WTC11 (cell line): ENCODE measurements around the gene HPSE. TPM values are rescaled to one million over a fixed set of nuclear protein-coding genes. Genes with fewer than 3 reads are reported as not detected.

Experiments
- ATAC-seq: fragments of 200-7000 bp; cut with Tn5 transposase; 2 replicates; pipeline ENCODE4 v1.10.0; 2021; ENCODE audit warnings: mild to moderate bottlenecking, moderate library complexity
- CTCF ChIA-PET: fragments of 300-600 bp; sonication (Branson Sonifier 250); formaldehyde crosslinking; loops from one replicate; lab custom pipeline; 2021; ENCODE audit warnings: antibody characterized with exemption; lab: Charles Lee
- POLR2A ChIA-PET: fragments of 350-600 bp; sonication (Branson Sonifier 250); formaldehyde crosslinking; loops from one replicate; lab custom pipeline; 2021; ENCODE audit warnings: antibody characterized with exemption; lab: Charles Lee
- DNase-seq: peaks from one replicate; pipeline ENCODE4 v3.0.0; 2021; ENCODE audit warnings: low spot score
- H3K27ac Mint-ChIP-seq: 2 replicates; pipeline ENCODE4 v1.8.0; 2021; ENCODE audit warnings: mixed read lengths
- H3K27me3 Mint-ChIP-seq: 2 replicates; pipeline ENCODE4 v1.8.0; 2021; ENCODE audit warnings: low read depth, mild to moderate bottlenecking, moderate library complexity, mixed read lengths
- H3K36me3 Mint-ChIP-seq: 2 replicates; pipeline ENCODE4 v1.8.0; 2021; ENCODE audit warnings: mixed read lengths
- H3K4me1 Mint-ChIP-seq: 2 replicates; pipeline ENCODE4 v1.8.0; 2022; ENCODE audit warnings: mixed read lengths
- H3K4me3 Mint-ChIP-seq: 2 replicates; pipeline ENCODE4 v1.8.0; 2021; ENCODE audit warnings: mild to moderate bottlenecking, moderate library complexity, mixed read lengths
- H3K9me3 Mint-ChIP-seq: 2 replicates; pipeline ENCODE4 v1.8.0; 2021; ENCODE audit warnings: mixed read lengths
- AFF4 ChIP-seq: sonication (generic); formaldehyde crosslinking; IDR thresholded peaks from 2 replicates; pipeline ENCODE4 v1.8.1; 2023; ENCODE audit warnings: mild to moderate bottlenecking, missing genetic modification reagents, borderline replicate concordance
- ATF6 ChIP-seq: sonication (generic); formaldehyde crosslinking; IDR thresholded peaks from 2 replicates; pipeline ENCODE4 v1.8.1; 2023; ENCODE audit warnings: mild to moderate bottlenecking, missing genetic modification reagents
- ELF4 ChIP-seq: sonication (generic); formaldehyde crosslinking; IDR thresholded peaks from 2 replicates; pipeline ENCODE4 v1.8.1; 2022; ENCODE audit warnings: low read depth, mild to moderate bottlenecking, moderate library complexity, missing genetic modification reagents
- ERG ChIP-seq: fragments of 250-450 bp; sonication (Bioruptor Pico); IDR thresholded peaks from 2 replicates; pipeline ENCODE4 v1.8.0; 2021; ENCODE audit warnings: mild to moderate bottlenecking
- GRHL2 ChIP-seq: fragments of 250-450 bp; sonication (Bioruptor Pico); IDR thresholded peaks from 2 replicates; pipeline ENCODE4 v1.8.0; 2022; ENCODE audit warnings: mild to moderate bottlenecking, moderate library complexity; ENCODE audit not compliant: insufficient replicate concordance, severe bottlenecking
- GTF2I ChIP-seq: fragments of 250-450 bp; sonication (Bioruptor Pico); conservative IDR thresholded peaks from 2 replicates; pipeline ENCODE4 v1.4.0; 2021; ENCODE audit warnings: mild to moderate bottlenecking
- HMGXB4 ChIP-seq: sonication (generic); formaldehyde crosslinking; IDR thresholded peaks from 2 replicates; pipeline ENCODE4 v1.8.1; 2023; ENCODE audit warnings: mild to moderate bottlenecking, moderate library complexity, missing genetic modification reagents
- MYBL2 ChIP-seq: sonication (generic); formaldehyde crosslinking; IDR thresholded peaks from 2 replicates; pipeline ENCODE4 v1.8.1; 2023; ENCODE audit warnings: mild to moderate bottlenecking, moderate library complexity, missing genetic modification reagents
- PRDM15 ChIP-seq: sonication (generic); formaldehyde crosslinking; IDR thresholded peaks from 2 replicates; pipeline ENCODE4 v1.8.0; 2022; ENCODE audit warnings: missing genetic modification reagents
- SMAD3 ChIP-seq: sonication (generic); formaldehyde crosslinking; IDR thresholded peaks from 2 replicates; pipeline ENCODE4 v1.8.0; 2022; ENCODE audit warnings: missing genetic modification reagents, mild to moderate bottlenecking, borderline replicate concordance
- SP1 ChIP-seq: sonication (generic); formaldehyde crosslinking; conservative IDR thresholded peaks from 2 replicates; pipeline ENCODE4 v1.8.1; 2022; ENCODE audit warnings: missing genetic modification reagents
- TCF7 ChIP-seq: sonication (generic); formaldehyde crosslinking; IDR thresholded peaks from 2 replicates; pipeline ENCODE4 v1.8.0; 2022; ENCODE audit warnings: mild to moderate bottlenecking, low read depth, missing genetic modification reagents, moderate library complexity
- ZMAT4 ChIP-seq: fragments of 250-450 bp; sonication (Bioruptor Pico); IDR thresholded peaks from 2 replicates; pipeline ENCODE4 v1.9.0; 2021; ENCODE audit warnings: mild to moderate bottlenecking
- ZNF396 ChIP-seq: fragments of 250-450 bp; sonication (Bioruptor Pico); IDR thresholded peaks from 2 replicates; pipeline ENCODE4 v1.8.0; 2021; ENCODE audit warnings: mild to moderate bottlenecking, moderate library complexity, borderline replicate concordance
- ZNF425 ChIP-seq: fragments of 250-450 bp; sonication (Bioruptor Pico); conservative IDR thresholded peaks from 2 replicates; pipeline ENCODE4 v1.9.0; 2021; ENCODE audit warnings: mild to moderate bottlenecking
- ZNF512 ChIP-seq: sonication (generic); formaldehyde crosslinking; IDR thresholded peaks from 2 replicates; pipeline ENCODE4 v1.8.1; 2022; ENCODE audit warnings: missing genetic modification reagents, borderline replicate concordance
- total RNA-seq: library from RNA; stranded (reverse); gene quantifications from 3 replicates; pipeline ENCODE4 v1.2.3, GENCODE V29; 2021

The HPSE gene
- total RNA-seq, 1 experiment from 2014 or later: 3.0 TPM

- TF ChIP-seq AFF4: no peak
- TF ChIP-seq MYBL2 (CRISPR knock-in tag): no peak
- peak; percentile 69 for TF ChIP-seq SP1
- no peak for TF ChIP-seq ATF6 (CRISPR knock-in tag)
- no peak; the same call in 1 of the 2 replicates for TF ChIP-seq PRDM15 (CRISPR knock-in tag)
- TF ChIP-seq ERG (CRISPR knock-in tag): no peak
- TF ChIP-seq ZNF396 (CRISPR knock-in tag): no peak
- TF ChIP-seq SMAD3 (CRISPR knock-in tag): no peak
Measured at GRCh38 chr4:83284193-83285054, 50.2 kb downstream of the HPSE start, which contains the start of gene COQ2 (continued).

GRCh38 chr4:83283181-83283580 is 51.5 kb downstream of the HPSE start:
- CTCF ChIA-PET: interaction anchor here (0.7 to 1.8 kb wide), 5 partner anchors 174 to 541 kb away, joined by 3 to 11 read pairs (median 4); partner anchors contain the start of genes COPS4 and GPAT3
- Mint-ChIP-seq H3K4me3 (peak overlapping the region; percentile 86), H3K9me3 (no peaks in the 10 kb centered on the region), H3K27me3 (peaks cover 11% of the 10 kb centered on the region), H3K4me1 (peaks cover 18% of the 10 kb centered on the region), H3K36me3 (peaks cover 5% of the 10 kb centered on the region; the same call in 1 of the 2 replicates), H3K27ac (no peak overlapping the region)
- ATAC-seq (no peak), DNase-seq (no peak)
- POLR2A ChIA-PET: interaction anchor here (1.0 to 2.1 kb wide), 2 partner anchors 173 to 246 kb away, joined by 4 to 7 read pairs; no protein-coding TSS in a partner anchor
- TF ChIP-seq GTF2I: no peak
- no peak for TF ChIP-seq GRHL2 (CRISPR knock-in tag)
- no peak for TF ChIP-seq TCF7 (CRISPR knock-in tag)
- TF ChIP-seq HMGXB4 (CRISPR knock-in tag): no peak
- TF ChIP-seq ZMAT4 (CRISPR knock-in tag): no peak
- no peak for TF ChIP-seq ELF4 (CRISPR knock-in tag)
- TF ChIP-seq ZNF512 (CRISPR knock-in tag): no peak
- TF ChIP-seq ZNF425 (CRISPR knock-in tag): no peak
